Measurements from ENCODE around the gene GPR62.

GRCh38 chr3:51929420-51930003 is 25.7 kb upstream of the GPR62 start:
- TF ChIP-seq CTCF (IDR thresholded peaks at IDR 0.05) = no peak
- TF ChIP-seq POLR2A (IDR thresholded peaks at IDR 0.05) = no peak
